ENCODE results near the gene HPRT1. TPM values are rescaled to one million over a fixed set of nuclear protein-coding genes. Genes with fewer than 3 reads are reported as not detected.
"Not testable (repeated sequence)": the region's sequence is repeated elsewhere in the genome, so short reads cannot be mapped to it uniquely, and the experiment has no call there.

The HPRT1 gene
- total RNA-seq, 2 donors from 2014 or later: 19.0 to 20.0 TPM

GRCh38 chrX:134461437-134461836 is 1.5 kb downstream of the HPRT1 start:
- Histone ChIP-seq H3K4me1 (ENCODE audit: control insufficient read depth, insufficient read depth, low read length) (no peaks in the 10 kb centered on the region), H3K36me3 (ENCODE audit: control insufficient read depth, insufficient read depth, low read length) (no peaks in the 10 kb centered on the region), H3K27me3 (ENCODE audit: control insufficient read depth, insufficient read depth, low read length, poor library complexity, severe bottlenecking) (no peaks in the 10 kb centered on the region), H3K9ac (ENCODE audit: extremely low read depth, low read length, poor library complexity, severe bottlenecking) (no peak overlapping the region), H3K9me3 (ENCODE audit: control insufficient read depth, low read length) (no peaks in the 10 kb centered on the region), H3K27ac (ENCODE audit: low read depth, low read length) (no peak overlapping the region), H3K4me3 (ENCODE audit: low read length) (no peak overlapping the region)
- 64 to 86% methylated on average over 1 of the region's 3 CpGs for WGBS, 2 experiments (ENCODE audit: insufficient coverage in 1 of 2, insufficient read length in 1 of 2)
- H3K27ac Mint-ChIP-seq: no peak overlapping the region
- DNase-seq: no peak
- H3K36me3 Mint-ChIP-seq (ENCODE audit: low read depth): no peaks in the 10 kb centered on the region
- no peaks in the 10 kb centered on the region for H3K4me1 Mint-ChIP-seq
- TF ChIP-seq CTCF (conservative IDR thresholded peaks at IDR 0.05): no peak
- no peaks in the 10 kb centered on the region for H3K27me3 Mint-ChIP-seq (ENCODE audit: insufficient read depth)
- H3K4me3 Mint-ChIP-seq: peak overlapping the region; percentile 73
- peaks cover 55% of the 10 kb centered on the region for H3K9me3 Mint-ChIP-seq

GRCh38 chrX:134462927-134463326 is 3.0 kb downstream of the HPRT1 start:
- no peaks in the 10 kb centered on the region for H3K4me1 Mint-ChIP-seq
- no peaks in the 10 kb centered on the region for H3K27me3 ChIP-seq (ENCODE audit: control insufficient read depth, insufficient read depth, low read length, poor library complexity, severe bottlenecking)
- no peak for TF ChIP-seq CTCF (conservative IDR thresholded peaks at IDR 0.05)
- peaks cover 2% of the 10 kb centered on the region for H3K36me3 Mint-ChIP-seq (ENCODE audit: low read depth)
- no peak overlapping the region for H3K27ac Mint-ChIP-seq
- H3K36me3 ChIP-seq (ENCODE audit: control insufficient read depth, insufficient read depth, low read length): no peaks in the 10 kb centered on the region
- H3K4me3 ChIP-seq (ENCODE audit: low read length): no peak overlapping the region
- H3K9me3 ChIP-seq (ENCODE audit: control insufficient read depth, low read length): no peaks in the 10 kb centered on the region
- peaks cover 50% of the 10 kb centered on the region for H3K9me3 Mint-ChIP-seq
- H3K4me1 ChIP-seq (ENCODE audit: control insufficient read depth, insufficient read depth, low read length): no peaks in the 10 kb centered on the region
- DNase-seq: no peak
- no peak overlapping the region for H3K4me3 Mint-ChIP-seq
- no peak overlapping the region for H3K27ac ChIP-seq (ENCODE audit: low read depth, low read length)
- no peak overlapping the region for H3K9ac ChIP-seq (ENCODE audit: extremely low read depth, low read length, poor library complexity, severe bottlenecking)
- H3K27me3 Mint-ChIP-seq (ENCODE audit: insufficient read depth): no peaks in the 10 kb centered on the region
- WGBS, 2 experiments (ENCODE audit: insufficient coverage in 1 of 2, insufficient read length in 1 of 2): 83 to 85% methylated on average over 1 of the region's 2 CpGs

GRCh38 chrX:134464453-134464852 is 4.5 kb downstream of the HPRT1 start:
- H3K4me1 Mint-ChIP-seq; H3K27ac Mint-ChIP-seq; H3K4me1 ChIP-seq (ENCODE audit: control insufficient read depth, insufficient read depth, low read length); H3K4me3 Mint-ChIP-seq; DNase-seq; H3K9ac ChIP-seq (ENCODE audit: extremely low read depth, low read length, poor library complexity, severe bottlenecking); H3K9me3 ChIP-seq (ENCODE audit: control insufficient read depth, low read length); H3K27me3 ChIP-seq (ENCODE audit: control insufficient read depth, insufficient read depth, low read length, poor library complexity, severe bottlenecking); H3K36me3 ChIP-seq (ENCODE audit: control insufficient read depth, insufficient read depth, low read length); H3K27ac ChIP-seq (ENCODE audit: low read depth, low read length); H3K36me3 Mint-ChIP-seq (ENCODE audit: low read depth); H3K27me3 Mint-ChIP-seq (ENCODE audit: insufficient read depth); H3K4me3 ChIP-seq (ENCODE audit: low read length): not testable (repeated sequence)
- 95 to 100% methylated on average over 3 to 6 of the region's 6 CpGs for WGBS, 2 experiments (ENCODE audit: insufficient coverage in 1 of 2, insufficient read length in 1 of 2)
- H3K9me3 Mint-ChIP-seq: peaks cover 43% of the 10 kb centered on the region

GRCh38 chrX:134469486-134469885 is 9.5 kb downstream of the HPRT1 start:
- H3K4me1 ChIP-seq (ENCODE audit: control insufficient read depth, insufficient read depth, low read length): no peaks in the 10 kb centered on the region
- peaks cover 21% of the 10 kb centered on the region for H3K9me3 Mint-ChIP-seq
- H3K27me3 Mint-ChIP-seq (ENCODE audit: insufficient read depth): no peaks in the 10 kb centered on the region
- no peak for DNase-seq
- no peak for TF ChIP-seq CTCF (conservative IDR thresholded peaks at IDR 0.05)
- H3K27ac Mint-ChIP-seq: no peak overlapping the region
- 93% methylated on average over 2 of the region's 2 CpGs; no CpG with 5 or more reads in 1 of the 2 experiments for WGBS, 2 experiments (ENCODE audit: insufficient coverage in 1 of 2, insufficient read length in 1 of 2)
- no peaks in the 10 kb centered on the region for H3K9me3 ChIP-seq (ENCODE audit: control insufficient read depth, low read length)
- no peaks in the 10 kb centered on the region for H3K4me1 Mint-ChIP-seq
- H3K27me3 ChIP-seq (ENCODE audit: control insufficient read depth, insufficient read depth, low read length, poor library complexity, severe bottlenecking): no peaks in the 10 kb centered on the region
- H3K36me3 ChIP-seq (ENCODE audit: control insufficient read depth, insufficient read depth, low read length): no peaks in the 10 kb centered on the region
- H3K9ac ChIP-seq (ENCODE audit: extremely low read depth, low read length, poor library complexity, severe bottlenecking): no peak overlapping the region
- peaks cover 4% of the 10 kb centered on the region for H3K36me3 Mint-ChIP-seq (ENCODE audit: low read depth)
- H3K4me3 ChIP-seq (ENCODE audit: low read length): no peak overlapping the region
- no peak overlapping the region for H3K4me3 Mint-ChIP-seq
- H3K27ac ChIP-seq (ENCODE audit: low read depth, low read length): no peak overlapping the region

All from endodermal cell (in vitro differentiated cells).